Hindlimb muscle (tissue), 1 donor: ENCODE results near the gene FERMT1. TPM values are rescaled to one million over a fixed set of nuclear protein-coding genes. Genes with fewer than 3 reads are reported as not detected.
"Not testable (repeated sequence)": the region's sequence is repeated elsewhere in the genome, so short reads cannot be mapped to it uniquely, and the experiment has no call there.

ENCODE experiments used
- DNase-seq: peaks from one replicate; pipeline ENCODE4 v3.0.0-alpha.2; 2013
- polyA plus RNA-seq: library from polyadenylated mRNA; unstranded; fragments of 120-200 nt; gene quantifications from one replicate; pipeline ENCODE4 v1.2.1, GENCODE V29; 2013; ENCODE audit not compliant: insufficient read length

FERMT1 gene
- polyA plus RNA-seq, 1 donor = 0.19 TPM

DNA sequence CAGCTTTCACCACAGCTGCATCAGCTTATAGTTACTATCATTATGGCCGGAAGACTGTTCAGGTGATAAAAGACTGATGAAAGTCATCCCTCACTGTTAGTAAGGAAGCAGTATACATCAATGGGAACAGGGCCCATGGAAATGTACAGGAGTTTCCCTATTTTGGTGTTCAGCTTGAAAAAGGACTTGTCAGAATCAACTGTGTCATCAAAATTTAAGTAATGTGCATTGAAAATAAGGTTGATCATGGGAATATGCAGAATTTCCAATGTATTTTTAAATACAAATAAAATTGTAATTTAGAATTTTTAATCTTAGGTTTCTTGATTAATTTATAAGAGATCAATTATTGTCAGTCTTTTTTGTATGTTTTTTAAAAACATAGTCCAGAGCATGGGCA lies 85.7 kb downstream of the FERMT1 start:
- no peak for DNase-seq

GRCh38 chr20:6036213-6036612 lies 86.6 kb downstream of the FERMT1 start:
- no peak for DNase-seq

DNA sequence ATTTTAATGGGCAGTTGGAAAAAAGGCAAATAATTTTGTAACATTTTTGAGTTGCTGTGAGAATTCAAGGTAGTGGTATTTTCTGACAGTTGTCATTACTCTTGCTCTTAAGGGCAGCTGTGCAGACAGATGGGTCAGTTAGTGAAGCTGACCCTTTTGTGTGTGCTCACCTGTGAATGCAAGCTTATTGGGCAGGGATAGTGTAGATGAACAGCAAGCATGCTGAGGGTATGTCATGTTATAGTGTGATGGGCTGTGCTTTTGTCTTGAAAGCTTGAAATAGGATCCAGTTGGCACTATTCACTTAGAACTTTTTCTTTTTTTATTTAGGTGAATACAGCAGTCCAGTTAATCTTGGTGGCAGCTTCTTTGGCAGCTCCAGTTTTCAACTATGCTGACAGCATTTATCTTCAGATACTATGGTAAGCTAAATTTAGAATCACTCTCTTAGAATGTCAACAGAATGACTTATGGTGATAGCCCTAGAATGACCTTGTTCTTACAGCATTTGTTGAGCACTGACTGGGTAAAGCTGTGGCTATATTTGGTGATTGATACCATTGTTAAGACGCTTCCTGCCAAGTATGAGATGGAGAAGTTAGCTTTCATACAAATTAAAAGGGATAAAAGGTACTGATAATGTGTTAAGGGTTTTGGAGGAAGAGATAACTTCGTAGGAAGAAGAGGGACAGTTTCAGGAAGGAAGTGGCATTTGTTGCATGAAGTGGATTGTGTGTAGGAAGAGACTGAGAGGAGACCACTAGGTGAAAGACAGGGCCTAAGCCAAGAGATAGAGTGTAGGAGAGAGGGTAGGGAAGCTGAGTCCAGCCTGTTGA lies 88.5 kb downstream of the FERMT1 start:
- DNase-seq = no peak

GRCh38 chr20:6032907-6033306 lies 89.9 kb downstream of the FERMT1 start:
- not testable (repeated sequence) for DNase-seq

GRCh38 chr20:6030453-6031080 lies 92.3 kb downstream of the FERMT1 start:
- no peak for DNase-seq

- DNase-seq = no peak
Observed at GRCh38 chr20:6029538-6029937, 93.3 kb downstream of the FERMT1 start.

GRCh38 chr20:6028818-6029217 lies 94.0 kb downstream of the FERMT1 start:
- DNase-seq = no peak

- no peak for DNase-seq
Observed at GRCh38 chr20:6026051-6026450, 96.8 kb downstream of the FERMT1 start.

Other genes starting within 250 kb of the FERMT1 start
- 0.10 TPM for gene CHGB, start 211.5 kb downstream of the FERMT1 start, polyA plus RNA-seq
- gene TRMT6, start 172.5 kb downstream of the FERMT1 start, polyA plus RNA-seq = 9.0 TPM
- 8.4 TPM for gene MCM8, start 172.4 kb downstream of the FERMT1 start, polyA plus RNA-seq
- gene CRLS1, start 116.9 kb downstream of the FERMT1 start, polyA plus RNA-seq = 58.2 TPM
- 0.23 TPM for gene LRRN4, start 69.0 kb downstream of the FERMT1 start, polyA plus RNA-seq